ENCODE measurements around the gene DAPK2.

GRCh38 chr15:63920504-63921175 is 125.6 kb downstream of the DAPK2 start:
- TF ChIP-seq EZH2 (optimal IDR thresholded peaks at IDR 0.05; ENCODE audit: low read depth, low read length), result no peak
- TF ChIP-seq CTCF (IDR thresholded peaks at IDR 0.05; ENCODE audit: low read length), result no peak
- no peak for TF ChIP-seq EZH2phosphoT487 (IDR thresholded peaks at IDR 0.05; ENCODE audit: low read length)
